ENCODE data around the gene FECH. TPM values are rescaled to one million over a fixed set of nuclear protein-coding genes. Genes with fewer than 3 reads are reported as not detected.

FECH gene
- total and polyA plus RNA-seq, 2 of the 4 experiments (the other 2 are of a cell fraction), result 32.3 to 52.2 TPM

DNA sequence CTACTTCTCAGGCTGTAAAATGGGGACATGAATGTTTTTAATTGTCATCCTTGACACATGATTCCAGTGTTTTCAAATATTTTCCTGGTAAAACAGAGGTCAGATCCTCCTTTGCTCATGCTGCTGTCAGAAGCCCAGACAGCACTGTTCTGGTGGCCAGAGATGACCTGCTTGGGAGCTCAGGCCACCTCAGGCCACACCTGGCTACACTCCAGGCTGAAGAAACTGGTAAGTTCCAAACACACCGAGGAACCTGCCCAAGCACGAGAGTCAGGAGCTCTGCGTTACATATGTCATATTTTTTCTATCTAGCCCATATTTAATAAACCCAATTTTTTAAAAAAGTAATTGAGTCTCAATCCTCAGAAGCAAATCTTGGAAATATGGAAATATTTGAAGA, 47.9 kb downstream of the FECH start:
- TF ChIP-seq BHLHE40 (IDR thresholded peaks at IDR 0.05; ENCODE audit: low read depth, low read length) (no peak), MAFK (IDR thresholded peaks at IDR 0.05; ENCODE audit: low read depth, low read length) (no peak), SMC3 (IDR thresholded peaks at IDR 0.05; ENCODE audit: low read depth, low read length) (no peak), CEBPB (IDR thresholded peaks at IDR 0.05; ENCODE audit: low read depth, low read length) (no peak), FOS (IDR thresholded peaks at IDR 0.05; ENCODE audit: low read depth, low read length) (no peak), CHD1 (IDR thresholded peaks at IDR 0.05; ENCODE audit: low read depth, low read length) (no peak), MAZ (IDR thresholded peaks at IDR 0.05; ENCODE audit: borderline replicate concordance, low read depth, low read length) (no peak), POLR2A (IDR thresholded peaks at IDR 0.05; ENCODE audit: low read depth, low read length) (no peak), RAD21 (IDR thresholded peaks at IDR 0.05; ENCODE audit: low read length) (no peak), NFE2L2 (IDR thresholded peaks at IDR 0.05; ENCODE audit: low read depth, low read length) (no peak), RCOR1 (IDR thresholded peaks at IDR 0.05; ENCODE audit: insufficient replicate concordance, low read length) (no peak), MXI1 (IDR thresholded peaks at IDR 0.05; ENCODE audit: borderline replicate concordance, low read depth, low read length) (no peak)
- TF ChIP-seq, protein P1, sequence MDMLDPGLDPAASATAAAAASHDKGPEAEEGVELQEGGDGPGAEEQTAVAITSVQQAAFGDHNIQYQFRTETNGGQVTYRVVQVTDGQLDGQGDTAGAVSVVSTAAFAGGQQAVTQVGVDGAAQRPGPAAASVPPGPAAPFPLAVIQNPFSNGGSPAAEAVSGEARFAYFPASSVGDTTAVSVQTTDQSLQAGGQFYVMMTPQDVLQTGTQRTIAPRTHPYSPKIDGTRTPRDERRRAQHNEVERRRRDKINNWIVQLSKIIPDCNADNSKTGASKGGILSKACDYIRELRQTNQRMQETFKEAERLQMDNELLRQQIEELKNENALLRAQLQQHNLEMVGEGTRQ (IDR thresholded peaks at IDR 0.05; ENCODE audit: low read depth, low read length), result no peak
- TF ChIP-seq, protein P2, sequence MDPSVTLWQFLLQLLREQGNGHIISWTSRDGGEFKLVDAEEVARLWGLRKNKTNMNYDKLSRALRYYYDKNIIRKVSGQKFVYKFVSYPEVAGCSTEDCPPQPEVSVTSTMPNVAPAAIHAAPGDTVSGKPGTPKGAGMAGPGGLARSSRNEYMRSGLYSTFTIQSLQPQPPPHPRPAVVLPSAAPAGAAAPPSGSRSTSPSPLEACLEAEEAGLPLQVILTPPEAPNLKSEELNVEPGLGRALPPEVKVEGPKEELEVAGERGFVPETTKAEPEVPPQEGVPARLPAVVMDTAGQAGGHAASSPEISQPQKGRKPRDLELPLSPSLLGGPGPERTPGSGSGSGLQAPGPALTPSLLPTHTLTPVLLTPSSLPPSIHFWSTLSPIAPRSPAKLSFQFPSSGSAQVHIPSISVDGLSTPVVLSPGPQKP (IDR thresholded peaks at IDR 0.05; ENCODE audit: borderline replicate concordance, low read depth, low read length), result no peak
- TF ChIP-seq, protein P3, sequence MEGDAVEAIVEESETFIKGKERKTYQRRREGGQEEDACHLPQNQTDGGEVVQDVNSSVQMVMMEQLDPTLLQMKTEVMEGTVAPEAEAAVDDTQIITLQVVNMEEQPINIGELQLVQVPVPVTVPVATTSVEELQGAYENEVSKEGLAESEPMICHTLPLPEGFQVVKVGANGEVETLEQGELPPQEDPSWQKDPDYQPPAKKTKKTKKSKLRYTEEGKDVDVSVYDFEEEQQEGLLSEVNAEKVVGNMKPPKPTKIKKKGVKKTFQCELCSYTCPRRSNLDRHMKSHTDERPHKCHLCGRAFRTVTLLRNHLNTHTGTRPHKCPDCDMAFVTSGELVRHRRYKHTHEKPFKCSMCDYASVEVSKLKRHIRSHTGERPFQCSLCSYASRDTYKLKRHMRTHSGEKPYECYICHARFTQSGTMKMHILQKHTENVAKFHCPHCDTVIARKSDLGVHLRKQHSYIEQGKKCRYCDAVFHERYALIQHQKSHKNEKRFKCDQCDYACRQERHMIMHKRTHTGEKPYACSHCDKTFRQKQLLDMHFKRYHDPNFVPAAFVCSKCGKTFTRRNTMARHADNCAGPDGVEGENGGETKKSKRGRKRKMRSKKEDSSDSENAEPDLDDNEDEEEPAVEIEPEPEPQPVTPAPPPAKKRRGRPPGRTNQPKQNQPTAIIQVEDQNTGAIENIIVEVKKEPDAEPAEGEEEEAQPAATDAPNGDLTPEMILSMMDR (conservative IDR thresholded peaks at IDR 0.05; ENCODE audit: low read depth, low read length), result no peak
- H4K91ac ChIP-seq (ENCODE audit: insufficient read depth, low read depth, low read length), result no peak overlapping the region
- no peak overlapping the region for H3K4me2 ChIP-seq (ENCODE audit: low read depth, low read length)
- no peak overlapping the region for H4K5ac ChIP-seq (ENCODE audit: low read depth, low read length)
- H4K20me1 ChIP-seq (ENCODE audit: insufficient read depth, low read length), result no peaks in the 10 kb centered on the region
- dilution Hi-C loops (cut with HindIII; ENCODE audit: low sequenced_read_pairs, unreplicated experiment) (no loop called here), intact Hi-C loops (cut with micrococcal nuclease) (no loop called here), in situ Hi-C loops (cut with MboI; ENCODE audit: low sequenced_read_pairs) (no loop called here)
- H3K56ac ChIP-seq (ENCODE audit: extremely low read depth, insufficient read depth, low read length), result no peak overlapping the region
- ATAC-seq (ENCODE audit: low read depth) (no peak), DNase-seq (no peak)
- no peak overlapping the region for H2AK5ac ChIP-seq (ENCODE audit: low read depth, low read length)
- H3K14ac ChIP-seq (replicated peaks; ENCODE audit: low read depth, low read length), result no peak overlapping the region
- no TSS peak for BruUV-seq (replicated peaks)
- no peak overlapping the region for H2AK9ac ChIP-seq (replicated peaks; ENCODE audit: low read depth, low read length, poor library complexity)
- H4K8ac ChIP-seq (ENCODE audit: low read depth in 2 of 2, low read length in 2 of 2), result no peak overlapping the region
- no peaks in the 10 kb centered on the region for H3K9me3 ChIP-seq (ENCODE audit: control insufficient read depth, insufficient read depth, low read length)
- H3K36me3 ChIP-seq (ENCODE audit: control insufficient read depth, insufficient read depth, low read length), result no peaks in the 10 kb centered on the region
- no peak overlapping the region for H2BK15ac ChIP-seq (ENCODE audit: low read depth, low read length)
- no peak overlapping the region for H3K4ac ChIP-seq (ENCODE audit: low read depth, low read length)
- CTCF ChIA-PET, result no interaction called here
- no peaks in the 10 kb centered on the region; the same call in 1 of the 2 replicates for H3K27me3 ChIP-seq (ENCODE audit: control insufficient read depth, insufficient read depth, low read length)
- no peak overlapping the region for H3K4me3 ChIP-seq (ENCODE audit: insufficient read depth, low read depth, low read length)
- H3K79me1 ChIP-seq (ENCODE audit: low read depth in 1 of 2, low read length in 2 of 2), result no peaks in the 10 kb centered on the region
- H3K9me1 ChIP-seq (ENCODE audit: insufficient read depth, low read length), result 0 out of 2 replicates have a peak, but pooled peaks cover 6% of the 10 kb centered on the region
- H2AFZ ChIP-seq (replicated peaks; ENCODE audit: low read length, poor library complexity), result no peak overlapping the region
- H3K23ac ChIP-seq (ENCODE audit: low read depth, low read length), result no peak overlapping the region
- H2BK5ac ChIP-seq (ENCODE audit: low read depth, low read length, poor library complexity, severe bottlenecking), result no peak overlapping the region
- POLR2A ChIA-PET (ENCODE audit: unreplicated experiment), result no interaction called here
- no peak overlapping the region for H2BK120ac ChIP-seq (ENCODE audit: low read depth, low read length)
- H3K18ac ChIP-seq (ENCODE audit: low read depth, low read length), result no peak overlapping the region
- H2BK20ac ChIP-seq (ENCODE audit: low read depth, low read length), result no peak overlapping the region
- WGBS, 2 experiments (ENCODE audit: extremely low coverage in 2 of 2, insufficient read length in 1 of 2), result no CpG with 5 or more reads among the region's 3 CpGs
- no peak overlapping the region for H3K9ac ChIP-seq (ENCODE audit: low read depth, low read length)
- H3K27ac ChIP-seq (ENCODE audit: insufficient read depth, low read length), result no peak overlapping the region
- H3K4me1 ChIP-seq (ENCODE audit: control insufficient read depth, insufficient read depth, low read length), result peaks cover 2% of the 10 kb centered on the region; the same call in 1 of the 2 replicates
